Gastrocnemius medialis (tissue), 4 donors: ENCODE measurements around the gene SHB. TPM values are rescaled to one million over a fixed set of nuclear protein-coding genes. Genes with fewer than 3 reads are reported as not detected.

Source experiments
- ATAC-seq, 2 donors: fragments of 150-250 bp; one replicate each; pipeline ENCODE4 v1.9.1; 2016
- DNase-seq, 2 donors: peaks; one replicate each; pipeline ENCODE4 v3.0.0-alpha.2; 2019
- H3K27ac ChIP-seq, 4 donors: fragments of 200-600 bp; sonication (generic); 1 replicate in 1 of 4; 2 replicates in 3 of 4; pipeline ENCODE4 v1.5.1; 2016 to 2018; ENCODE audit warnings: mild to moderate bottlenecking in 2 of 4, moderate library complexity in 1 of 4
- H3K27me3 ChIP-seq, 3 donors: fragments of 200-600 bp; sonication (generic) in 2 of 3; 1 replicate in 1 of 3; 2 replicates in 2 of 3; pipeline versions ENCODE4 v1.5.1 to v1.6.0; 2016 to 2019; ENCODE audit warnings: mild to moderate bottlenecking in 1 of 3, moderate library complexity in 1 of 3
- H3K36me3 ChIP-seq, 2 donors: fragments of 200-600 bp; sonication (generic) in 1 of 2; one replicate each; pipeline ENCODE4 v1.5.1; 2017 to 2018
- H3K4me1 ChIP-seq, 2 donors: fragments of 200-600 bp; sonication (generic) in 1 of 2; one replicate each; pipeline ENCODE4 v1.5.1; 2016 to 2017; ENCODE audit warnings: mild to moderate bottlenecking in 2 of 2
- H3K4me3 ChIP-seq, 4 donors: fragments of 200-600 bp; sonication (generic) in 3 of 4; 1 replicate in 1 of 4; 2 replicates in 3 of 4; pipeline ENCODE4 v1.5.1; 2016 to 2019; ENCODE audit warnings: mild to moderate bottlenecking in 2 of 4
- H3K9me3 ChIP-seq, 3 donors: fragments of 200-600 bp; sonication (generic) in 2 of 3; 1 replicate in 1 of 3; 2 replicates in 2 of 3; pipeline ENCODE4 v1.5.1; 2016 to 2019
- CTCF ChIP-seq, 5 experiments: fragments of 450-650 bp in 3 of 5; fragments of 200-600 bp in 2 of 5; sonication (generic) in 2 of 5; IDR thresholded peaks in 4 of 5; conservative IDR thresholded peaks in 1 of 5; 1 replicate in 4 of 5; 2 replicates in 1 of 5; pipeline ENCODE4 v1.5.1; 2016 to 2019; ENCODE audit warnings: antibody characterized with exemption in 5 of 5, mild to moderate bottlenecking in 3 of 5, moderate library complexity in 3 of 5
- POLR2A ChIP-seq, 2 donors: fragments of 450-650 bp; IDR thresholded peaks; one replicate each; pipeline ENCODE4 v1.6.1; 2017; ENCODE audit warnings: antibody characterized with exemption in 2 of 2, mild to moderate bottlenecking in 2 of 2, moderate library complexity in 2 of 2
- in situ Hi-C, 4 donors: fragments of 200-750 bp; cut with MboI; loops; one replicate each; pipeline versions ENCODE4 v1.15.0 to v1.8.0; 2017; ENCODE audit warnings: low sequenced_read_pairs in 4 of 4
- intact Hi-C: fragments of 100-400 bp; cut with DNase I; formaldehyde crosslinking; loops from one replicate; pipeline ENCODE4 v1.15.1; 2023; ENCODE audit warnings: low total_unique reads
- total RNA-seq, 4 donors: library from RNA; depleted of rRNA; stranded (reverse); fragments of >200 nt; gene quantifications; one replicate each; pipeline versions ENCODE4 v1.1.0 to v1.2.3, GENCODE V29; 2016

The SHB gene
- total RNA-seq, 4 donors from 2014 or later: 1.2 to 6.1 (median 4.6) TPM

DNA sequence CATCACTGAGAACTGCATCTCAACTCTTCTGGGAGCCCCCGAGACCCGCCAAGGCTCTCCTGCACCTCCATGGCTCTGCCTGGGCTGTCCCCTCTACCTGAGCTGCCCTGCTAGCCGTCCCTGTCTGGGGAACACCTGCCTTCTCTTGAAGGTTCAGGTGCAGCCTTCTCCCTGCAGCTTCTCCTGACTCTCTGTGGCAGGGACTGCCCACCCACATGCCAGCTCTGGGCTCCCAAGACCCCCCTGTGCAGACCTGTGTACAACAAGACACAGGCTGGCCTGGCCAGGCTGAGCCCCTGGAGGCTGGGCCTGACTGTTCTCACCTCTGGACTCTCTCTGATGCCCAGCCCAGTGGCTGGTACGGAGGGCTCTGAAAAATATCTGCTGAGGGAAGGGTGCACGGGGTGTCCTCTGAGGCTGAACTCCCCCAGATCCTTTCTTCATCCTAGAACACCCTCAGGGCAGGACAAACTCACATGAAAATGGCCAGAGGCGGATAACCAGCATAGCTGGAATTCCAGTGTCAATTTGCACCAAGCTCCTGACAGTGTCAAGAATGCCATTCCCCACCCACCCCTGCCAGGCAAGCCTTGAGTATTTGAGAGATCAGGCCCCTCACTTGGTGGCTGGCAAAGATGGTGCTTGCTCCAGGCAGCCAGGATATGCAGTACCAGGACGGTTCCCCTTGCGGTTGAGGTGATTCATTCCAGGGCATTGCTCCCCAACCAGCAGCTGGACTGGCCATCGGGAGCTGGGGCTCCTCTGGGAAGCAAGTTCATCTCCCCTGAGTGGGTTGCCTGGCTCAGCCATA lies 124.2 kb downstream of the SHB start:
- intact Hi-C loops (no loop called here), in situ Hi-C loops (no loop called here)
- Histone ChIP-seq H3K4me1 (no peaks in the 10 kb centered on the region), H3K27me3 (no peaks in the 10 kb centered on the region), H3K4me3 (no peak overlapping the region), H3K9me3 (no peaks in the 10 kb centered on the region), H3K36me3 (no peaks in the 10 kb centered on the region), H3K27ac (no peak overlapping the region)
- ATAC-seq (no peak), DNase-seq (no peak)
- TF ChIP-seq CTCF (IDR thresholded peaks at IDR 0.05 in 4 of 5, conservative IDR thresholded peaks at IDR 0.05 in 1 of 5): no peak
- TF ChIP-seq POLR2A (IDR thresholded peaks at IDR 0.05): no peak

GRCh38 chr9:37944266-37944650 lies 124.8 kb downstream of the SHB start:
- intact Hi-C loops (no loop called here), in situ Hi-C loops (no loop called here)
- H3K4me3 ChIP-seq: no peak overlapping the region
- ATAC-seq: no peak
- TF ChIP-seq POLR2A (IDR thresholded peaks at IDR 0.05) (no peak), CTCF (IDR thresholded peaks at IDR 0.05 in 4 of 5, conservative IDR thresholded peaks at IDR 0.05 in 1 of 5) (no peak)
- DNase-seq: no peak
- peaks cover 2% of the 10 kb centered on the region in 2 donors for H3K4me1 ChIP-seq
- H3K27me3 ChIP-seq: no peaks in the 10 kb centered on the region
- H3K9me3 ChIP-seq: no peaks in the 10 kb centered on the region
- H3K36me3 ChIP-seq: no peaks in the 10 kb centered on the region
- H3K27ac ChIP-seq: no peak overlapping the region

GRCh38 chr9:37943345-37944265 lies 125.4 kb downstream of the SHB start:
- H3K4me3 ChIP-seq: no peak overlapping the region
- no peaks in the 10 kb centered on the region for H3K27me3 ChIP-seq
- H3K27ac ChIP-seq: no peak overlapping the region
- DNase-seq (no peak), ATAC-seq (no peak)
- H3K4me1 ChIP-seq: peaks cover 8 to 9% of the 10 kb centered on the region in 2 donors
- TF ChIP-seq POLR2A (IDR thresholded peaks at IDR 0.05): no peak
- TF ChIP-seq CTCF (IDR thresholded peaks at IDR 0.05 in 4 of 5, conservative IDR thresholded peaks at IDR 0.05 in 1 of 5): no peak
- no peaks in the 10 kb centered on the region for H3K36me3 ChIP-seq
- intact Hi-C loops (no loop called here), in situ Hi-C loops (no loop called here)
- no peaks in the 10 kb centered on the region for H3K9me3 ChIP-seq

GRCh38 chr9:37942621-37943344 lies 126.2 kb downstream of the SHB start:
- in situ Hi-C loops: no loop called here
- H3K4me1 ChIP-seq: peaks cover 8 to 10% of the 10 kb centered on the region in 2 donors
- H3K27me3 ChIP-seq: no peaks in the 10 kb centered on the region
- no peaks in the 10 kb centered on the region for H3K36me3 ChIP-seq
- no peak for TF ChIP-seq POLR2A (IDR thresholded peaks at IDR 0.05)
- no peak for TF ChIP-seq CTCF (IDR thresholded peaks at IDR 0.05 in 4 of 5, conservative IDR thresholded peaks at IDR 0.05 in 1 of 5)
- H3K9me3 ChIP-seq: no peaks in the 10 kb centered on the region
- no peak overlapping the region for H3K27ac ChIP-seq
- DNase-seq (no peak), ATAC-seq (no peak)
- intact Hi-C loops: no loop called here
- H3K4me3 ChIP-seq: no peak overlapping the region
